ENCODE measurements around the gene ITPR3.
A peak's percentile ranks its signal among the peaks of the same experiment; 100 is the strongest.

The ITPR3 gene

DNA sequence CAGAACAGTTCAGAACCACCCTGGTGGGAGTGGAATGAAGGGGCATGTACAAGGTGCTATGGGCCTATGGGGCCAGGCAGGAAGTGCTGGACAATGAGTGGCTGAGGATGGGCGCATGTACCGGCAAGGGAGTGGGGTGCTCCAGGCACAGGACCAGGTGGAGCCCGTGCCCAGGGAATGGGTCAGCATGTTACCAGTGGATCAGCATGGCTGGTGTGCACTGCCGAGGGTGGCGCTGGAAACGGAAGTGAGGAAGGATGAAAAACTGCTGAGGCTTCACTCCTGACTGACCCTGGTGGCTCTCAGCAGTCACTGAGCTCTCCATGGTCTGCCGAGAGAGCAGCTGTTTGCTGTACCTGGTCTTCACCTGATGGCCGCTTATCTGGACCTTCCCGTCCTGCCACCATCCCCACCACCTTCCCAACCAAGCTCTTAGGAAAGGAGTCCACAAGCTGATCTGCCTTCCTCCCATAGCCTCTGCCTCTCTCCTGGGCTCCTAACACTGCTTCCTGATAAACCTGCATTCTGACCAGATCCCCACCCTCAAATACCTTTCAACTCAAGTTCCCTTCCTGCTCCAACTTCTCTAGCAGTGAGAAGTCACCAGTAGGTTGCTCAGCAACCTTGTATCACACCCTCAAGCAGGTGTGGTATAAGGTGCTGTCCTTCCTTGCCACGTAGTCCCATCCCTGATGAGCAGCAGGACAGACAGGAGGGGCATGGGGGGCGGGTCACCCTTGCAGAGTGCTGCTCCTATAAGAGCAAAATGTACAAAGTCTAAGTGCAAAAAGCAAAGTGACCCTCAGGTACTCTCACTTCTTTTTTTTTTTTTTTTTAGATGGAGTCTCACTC, 83.3 kb downstream of the ITPR3 start:
- DNase-seq: no peak

DNA sequence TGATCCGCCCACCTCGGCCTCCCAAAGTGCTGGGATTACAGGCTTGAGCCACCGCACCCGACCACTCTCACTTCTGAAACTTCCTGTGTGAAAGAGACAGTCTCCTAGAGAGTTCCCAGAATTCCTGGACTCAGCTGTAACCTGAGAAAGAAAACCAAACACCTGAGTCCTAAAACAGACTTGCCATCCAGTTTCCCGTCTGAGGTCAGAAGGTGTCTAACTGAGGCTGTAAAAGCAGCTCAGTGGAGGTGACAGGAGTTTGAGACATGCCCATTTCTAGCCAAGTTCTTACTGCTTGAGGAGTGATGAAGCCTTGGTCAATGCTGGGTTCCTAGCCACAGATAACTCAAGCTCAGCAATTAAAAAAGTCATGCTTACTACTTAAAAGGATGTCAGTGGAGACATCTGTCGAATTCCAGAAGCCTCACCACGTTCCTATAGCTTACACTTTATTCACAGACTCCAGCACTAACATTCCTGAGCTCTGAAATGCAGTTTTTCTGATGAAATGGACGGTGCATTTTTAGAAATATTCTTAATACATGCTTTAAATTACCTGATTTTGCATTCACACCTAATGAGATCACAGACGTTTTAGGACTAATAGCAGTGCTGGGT, 84.3 kb downstream of the ITPR3 start:
- no peak for DNase-seq

DNA sequence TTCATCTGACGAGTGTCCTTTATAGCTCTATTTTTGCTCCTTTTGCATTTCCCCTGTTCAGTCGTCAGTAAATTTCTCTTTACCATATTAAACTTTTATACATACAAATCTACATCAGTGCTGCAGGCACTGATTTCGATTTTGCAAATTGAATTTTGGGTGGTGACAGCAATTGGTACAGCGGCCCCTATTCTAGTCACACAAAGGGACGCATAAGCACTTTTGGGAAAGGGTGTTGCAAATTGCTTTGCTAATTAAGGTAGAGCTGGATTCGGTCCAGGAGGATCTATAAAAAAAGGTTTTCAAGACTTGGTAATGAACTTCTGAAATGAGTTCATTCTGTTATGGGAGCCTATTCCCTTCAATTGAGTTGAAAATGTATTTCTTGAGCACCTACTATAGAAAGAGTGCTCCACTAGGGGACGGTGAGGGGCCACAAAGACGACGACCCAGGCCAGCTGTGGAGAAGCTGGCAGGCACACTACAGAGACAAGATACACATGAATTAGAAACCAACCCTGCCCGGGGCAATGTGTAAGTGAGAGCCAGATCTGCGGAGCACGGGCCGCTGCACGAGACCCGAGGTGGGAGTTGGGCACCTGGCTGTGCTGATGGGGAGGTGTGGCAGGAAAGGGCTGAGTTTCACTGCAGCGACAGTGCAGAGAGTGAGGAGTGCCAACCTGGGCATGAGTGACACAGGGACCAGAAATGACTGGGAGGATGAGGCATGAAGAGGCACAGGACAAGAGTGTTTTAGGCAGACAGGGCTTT, 85.0 kb downstream of the ITPR3 start:
- no peak for DNase-seq

DNA sequence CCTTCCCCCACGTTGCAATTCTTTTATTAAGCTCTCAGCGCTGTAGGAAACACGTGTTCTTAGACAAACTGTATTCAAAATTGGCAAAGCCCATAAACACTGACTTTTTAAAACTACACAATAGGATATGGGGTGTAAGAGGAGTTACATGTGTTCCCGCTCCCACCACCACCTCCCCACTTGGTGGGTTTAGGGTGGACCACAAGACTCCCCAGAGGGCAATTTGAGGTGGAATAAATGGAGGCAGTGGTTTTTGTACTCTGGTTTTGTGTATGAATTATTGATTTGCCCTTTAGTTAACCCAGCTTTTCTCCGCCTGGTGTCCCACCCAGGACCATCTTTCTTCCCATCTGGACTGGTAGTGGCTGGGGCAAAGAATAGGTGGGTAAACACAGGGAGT, 86.6 kb downstream of the ITPR3 start:
- DNase-seq: no peak

DNA sequence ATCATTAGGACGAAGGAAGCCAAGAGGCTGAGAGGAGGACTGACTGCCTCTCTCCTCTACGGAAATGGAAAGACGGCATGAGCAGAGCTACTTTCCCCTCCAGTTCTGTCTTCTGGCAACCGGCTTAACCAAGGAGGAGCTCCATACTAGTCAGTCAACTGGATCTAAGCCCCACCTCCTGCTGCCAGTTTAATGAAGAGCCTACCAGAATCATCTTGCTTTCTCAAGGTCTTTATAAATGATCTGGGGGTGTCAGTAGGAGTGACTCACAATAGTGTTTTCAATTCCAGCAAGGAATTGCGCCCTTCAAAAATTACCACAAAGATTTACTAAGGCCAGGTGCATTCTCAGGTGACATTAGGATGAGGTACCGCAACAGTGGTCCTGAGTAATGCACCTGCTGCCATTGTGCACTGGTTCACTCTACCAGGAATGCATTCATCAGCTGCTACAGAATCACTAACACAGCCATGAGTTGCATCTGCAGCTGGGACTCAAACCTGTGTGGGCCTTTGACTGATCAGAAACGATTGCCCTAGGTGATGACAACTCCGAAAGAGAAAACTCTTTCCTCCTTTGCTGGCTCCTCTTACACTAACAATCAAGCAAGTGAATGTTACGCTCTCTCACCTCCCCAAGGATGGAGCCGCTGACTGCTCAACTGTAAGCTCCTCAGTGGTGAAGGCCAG, 87.5 kb downstream of the ITPR3 start:
- no peak for DNase-seq

DNA sequence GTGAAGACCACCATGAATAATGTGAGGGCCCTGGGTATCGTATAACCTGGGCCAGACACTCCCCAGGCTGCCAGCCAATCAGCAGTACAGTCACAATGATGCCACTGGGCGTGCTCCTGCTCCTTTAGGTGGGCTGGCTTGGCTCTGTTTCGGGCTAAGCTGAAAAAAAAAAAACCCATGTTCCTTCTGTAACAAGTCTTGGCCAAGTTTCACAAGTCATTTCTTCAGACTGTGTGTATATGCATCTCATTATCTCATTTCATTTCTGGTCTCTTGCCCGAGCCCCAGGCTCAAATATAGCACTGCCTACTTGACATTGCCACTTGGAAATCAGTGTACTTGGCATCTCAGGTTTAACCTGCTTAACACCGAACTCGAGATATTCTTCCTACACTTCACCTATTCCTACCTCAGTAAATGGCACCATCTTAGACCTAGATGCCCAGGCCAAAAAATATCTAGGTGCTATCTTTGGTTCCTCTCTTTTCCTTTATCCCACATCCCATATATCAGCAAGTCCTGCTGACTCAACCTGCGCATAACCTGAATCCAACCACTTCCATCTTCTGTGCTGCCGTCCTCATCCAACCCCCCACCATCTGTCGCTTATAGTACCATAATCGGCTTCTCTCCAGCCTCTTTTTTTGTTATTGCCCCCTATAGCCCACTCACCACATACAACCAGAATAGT, 88.6 kb downstream of the ITPR3 start:
- no peak for DNase-seq

DNA sequence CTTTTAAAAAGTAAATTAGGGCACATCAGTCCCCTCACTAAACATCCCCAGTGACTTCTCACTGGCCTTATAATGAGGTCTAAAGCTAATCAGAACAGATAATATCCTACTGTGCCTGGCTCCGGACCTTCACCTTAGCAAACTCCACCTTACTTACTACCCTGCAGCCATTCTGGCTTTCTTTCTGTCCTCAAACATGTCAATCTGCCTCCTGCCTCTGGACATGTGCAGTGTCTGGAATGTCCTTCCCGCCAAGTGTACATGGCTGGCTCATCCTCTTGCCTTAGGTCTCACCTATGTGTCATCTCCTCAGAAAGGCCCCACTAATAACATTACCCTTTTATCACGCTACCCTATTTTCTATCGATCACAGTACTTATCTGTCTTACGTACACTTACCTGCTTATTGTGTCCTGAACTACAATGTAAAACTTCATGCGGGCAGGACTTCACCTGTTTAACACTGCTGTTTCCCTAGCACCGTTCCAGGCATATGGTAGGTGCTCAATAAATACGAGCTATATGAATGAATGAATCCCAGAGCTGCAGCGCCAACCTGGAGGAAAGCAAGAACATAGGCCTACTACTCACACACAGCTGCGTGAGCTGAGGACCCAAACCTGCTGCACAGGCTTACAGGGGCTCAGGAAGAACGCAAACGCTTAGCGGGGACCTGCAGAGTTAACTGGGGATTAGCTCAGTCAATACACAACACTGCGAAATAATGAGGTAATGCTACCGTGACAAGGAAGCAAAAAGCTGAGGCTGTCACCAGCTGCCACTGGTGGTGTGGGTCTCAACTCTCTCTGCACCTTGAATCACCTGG, 89.4 kb downstream of the ITPR3 start:
- no peak for DNase-seq

DNA sequence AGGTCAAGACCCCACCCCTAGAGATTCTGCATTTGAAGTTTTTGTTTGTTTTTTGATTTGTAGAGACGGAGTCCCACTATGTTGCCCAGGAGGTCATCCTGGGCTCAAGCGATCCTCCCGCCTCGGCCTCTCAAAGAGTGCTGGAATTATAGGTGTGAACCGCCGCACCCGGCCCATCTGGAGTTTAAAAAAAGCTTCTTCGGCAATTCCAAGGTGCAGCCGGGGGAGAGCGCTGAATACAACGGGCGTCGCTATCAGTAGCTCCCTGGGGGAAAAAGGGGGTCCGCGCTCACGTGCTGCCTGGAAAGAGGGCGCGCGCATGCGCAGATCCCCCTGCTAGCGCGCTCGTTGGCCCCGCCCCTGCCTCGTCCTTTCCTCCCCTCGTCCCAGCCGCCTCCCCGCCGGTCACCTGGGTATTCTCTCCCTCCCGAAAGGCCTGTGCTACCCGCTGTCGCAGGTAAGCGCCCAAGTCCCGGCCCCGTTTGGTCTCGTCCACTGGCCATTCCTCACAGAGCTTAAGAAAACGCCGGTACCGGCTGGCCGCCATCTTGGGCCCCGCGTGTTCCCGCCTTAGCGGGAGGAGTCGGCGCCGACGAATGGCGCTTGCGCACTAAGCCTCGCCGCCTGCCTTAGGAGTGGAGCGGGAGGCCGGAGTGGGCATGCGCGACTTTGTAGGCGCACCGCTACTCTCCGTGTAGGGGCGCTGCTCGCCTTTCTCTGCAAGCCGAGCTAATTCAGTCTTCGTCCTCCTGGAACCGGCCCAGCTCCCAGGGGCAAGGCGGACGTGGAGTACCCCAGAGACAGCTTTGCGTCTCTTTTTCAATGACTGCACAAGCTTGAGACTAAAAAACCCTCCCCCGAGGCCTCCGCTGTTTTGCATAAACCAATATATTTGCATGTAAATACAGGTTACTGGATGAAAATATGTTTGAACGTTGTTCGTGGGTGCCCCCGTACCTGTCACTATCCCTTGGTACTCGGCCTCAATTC, 90.3 kb downstream of the ITPR3 start, which contains the start of gene UQCC2:
TSS of gene UQCC2 (minus strand) at position 561 of the 990 bp plus-strand sequence. CDS start at position 547, 14 bp downstream.
- DNase-seq: peak; percentile 96

DNA sequence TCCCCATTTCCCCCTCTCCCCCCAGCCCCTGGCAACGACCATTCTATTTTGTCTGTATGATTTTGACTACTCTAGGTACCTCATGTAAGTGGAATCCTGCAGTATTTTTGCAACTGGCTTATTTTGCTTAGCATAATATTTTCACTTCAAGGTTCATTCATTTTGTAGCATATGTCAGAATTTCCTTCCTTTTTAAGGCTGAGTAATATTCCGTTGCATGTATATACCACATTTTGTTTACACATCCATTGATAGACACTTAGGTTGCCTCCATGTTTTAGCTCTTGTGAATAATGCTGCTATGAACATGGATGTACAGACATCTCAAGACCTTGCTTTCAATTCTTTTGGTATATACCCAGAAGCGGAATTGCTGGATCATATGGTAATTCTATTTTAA, 91.8 kb downstream of the ITPR3 start:
- no peak for DNase-seq

DNA sequence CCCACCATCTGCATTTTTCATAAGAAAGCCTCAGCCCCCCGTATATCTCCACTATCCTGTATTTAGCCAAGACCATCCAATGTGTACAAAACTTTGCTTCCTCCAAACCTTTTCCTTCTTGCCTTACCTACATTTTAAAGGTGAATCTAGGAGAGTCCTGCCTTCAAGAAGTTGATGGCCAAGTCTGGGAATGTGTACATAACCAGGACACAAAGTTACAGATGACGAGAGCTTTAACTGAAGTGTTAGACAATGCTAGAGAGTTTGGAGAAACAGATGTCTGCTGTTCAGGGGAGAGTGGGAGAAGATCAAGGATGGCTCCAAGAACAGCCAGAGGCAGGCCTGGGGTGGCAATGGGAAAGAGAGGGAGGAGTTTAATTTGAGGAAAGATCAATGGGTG, 92.7 kb downstream of the ITPR3 start:
- no peak for DNase-seq

DNA sequence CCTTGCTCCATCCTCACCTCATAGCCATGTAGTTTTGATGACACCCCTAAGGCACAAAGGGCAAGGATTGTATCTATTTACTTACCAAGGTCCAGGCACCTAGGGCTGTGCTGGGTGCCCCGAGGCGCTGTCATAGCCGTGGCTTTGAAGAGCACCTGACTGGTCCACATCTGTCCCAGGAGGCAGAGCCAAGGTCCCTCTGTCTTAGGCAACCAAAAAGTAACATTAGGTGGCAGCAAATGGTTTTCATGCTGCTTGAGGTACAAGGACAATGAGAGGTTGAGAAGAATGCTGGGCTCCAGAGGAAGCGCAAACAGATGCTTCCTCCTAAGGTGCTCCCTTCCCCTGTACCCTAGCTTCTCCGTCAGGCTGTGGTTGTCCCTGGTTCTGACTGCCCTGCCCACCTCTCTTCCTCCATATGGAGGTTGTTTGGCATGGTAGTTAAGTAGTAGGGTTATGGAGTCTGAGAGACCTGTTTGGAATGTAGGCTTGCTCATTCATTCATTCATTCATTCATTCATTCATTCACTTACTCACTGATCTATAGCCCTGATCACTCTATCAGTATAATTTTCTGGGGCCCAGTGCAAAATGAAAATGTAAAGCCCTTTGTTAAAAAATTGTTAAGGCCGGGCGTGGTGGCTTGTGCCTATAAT, 93.4 kb downstream of the ITPR3 start:
- peak; percentile 47 for DNase-seq

DNA sequence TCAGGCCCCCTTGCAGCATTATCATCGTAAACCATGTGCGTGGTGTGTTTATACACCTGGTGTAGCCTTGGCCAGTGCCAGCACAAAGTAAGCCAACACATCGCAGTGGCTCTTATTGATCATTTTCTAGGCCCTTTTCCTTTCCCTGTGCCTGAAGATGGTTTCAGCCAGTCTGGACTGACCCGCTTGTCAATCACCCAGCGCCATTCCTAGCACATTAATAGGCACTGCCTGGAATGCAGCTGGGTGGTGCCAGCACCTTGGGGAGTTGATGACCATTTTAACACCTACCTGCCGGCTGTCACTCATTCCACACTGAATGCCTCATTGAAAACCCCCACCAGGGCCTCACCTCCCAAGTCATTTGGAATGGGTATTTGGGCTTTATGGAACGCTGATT, 95.3 kb downstream of the ITPR3 start:
- no peak for DNase-seq

DNA sequence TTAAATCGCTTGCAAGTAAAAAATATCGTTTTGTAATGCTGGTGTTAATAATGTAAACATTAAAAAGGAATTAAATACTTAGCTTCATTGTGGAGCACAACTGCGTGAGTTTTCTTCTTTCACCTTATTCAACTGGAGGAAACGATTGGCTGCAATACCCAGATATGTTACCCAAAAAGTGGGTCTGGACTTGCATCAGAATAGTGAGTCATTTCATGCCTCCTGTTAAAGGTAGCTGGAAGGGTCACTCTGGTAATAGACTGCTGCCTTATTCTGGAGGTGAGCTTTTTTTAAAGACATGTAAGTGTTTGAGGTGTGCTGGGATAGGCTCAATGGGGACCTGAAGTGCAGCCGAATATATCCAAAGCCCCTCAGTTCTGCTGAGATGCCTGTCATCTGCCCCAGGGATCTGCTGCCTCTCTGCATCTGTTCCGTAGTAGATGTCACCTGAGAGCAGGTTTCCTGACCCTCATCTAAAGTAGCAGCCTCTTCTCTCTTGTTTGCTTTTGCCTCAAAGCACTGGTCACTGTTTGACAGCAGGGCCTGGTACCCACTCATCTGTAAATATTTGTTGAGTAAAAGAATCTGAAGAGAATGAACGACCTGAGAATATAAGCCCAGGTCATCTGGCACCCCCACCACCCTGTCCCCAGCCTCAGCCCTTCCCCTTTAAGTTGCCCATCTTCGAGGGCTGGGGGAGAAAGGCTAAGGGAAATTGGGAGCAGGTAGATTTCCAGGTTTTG, 95.9 kb downstream of the ITPR3 start:
- no peak for DNase-seq

DNA sequence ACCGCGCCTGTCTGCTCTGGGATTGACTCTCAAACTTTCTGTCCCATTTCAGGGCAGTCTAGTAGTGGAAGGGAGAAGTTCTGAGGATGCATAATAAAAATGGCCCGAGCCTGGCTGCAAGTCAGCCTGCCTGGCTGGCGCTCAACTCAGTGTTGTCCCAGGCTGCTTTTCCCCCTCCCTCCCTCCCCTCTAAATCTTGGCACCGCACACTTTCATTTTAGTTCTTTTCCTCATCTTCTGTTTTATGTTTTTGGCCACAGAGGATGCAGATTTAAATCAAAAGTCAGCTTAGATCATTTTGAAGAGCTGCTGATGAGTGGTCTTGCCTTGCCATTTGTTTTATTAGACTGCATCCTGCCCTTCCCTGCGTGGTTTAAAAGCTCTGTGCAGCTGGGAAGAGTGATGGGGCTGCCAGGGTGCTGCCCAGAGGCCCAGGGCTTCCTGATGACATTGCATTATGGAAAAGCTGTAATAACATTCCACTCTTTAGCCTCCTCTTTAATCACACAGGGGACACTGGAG, 96.9 kb downstream of the ITPR3 start:
- no peak for DNase-seq

DNA sequence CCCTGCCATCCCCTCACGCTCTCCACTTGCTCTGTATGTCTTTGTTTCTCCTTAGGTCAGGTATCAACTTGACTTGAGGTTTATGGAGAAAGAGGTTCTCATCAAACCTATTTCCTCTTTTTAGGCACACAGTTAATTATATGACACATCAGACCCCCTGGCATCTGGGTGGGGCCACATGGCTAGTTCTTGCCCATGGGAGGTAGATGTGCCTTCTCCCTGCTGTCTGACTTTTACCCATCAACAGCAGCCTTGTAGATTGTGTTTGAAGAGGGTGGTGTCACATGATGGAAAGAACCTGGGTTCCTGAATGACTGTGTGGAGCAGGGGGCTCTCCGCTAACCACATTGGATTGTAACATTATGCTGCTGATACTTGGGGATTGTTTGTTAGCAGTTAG, 97.6 kb downstream of the ITPR3 start:
- DNase-seq: no peak

DNA sequence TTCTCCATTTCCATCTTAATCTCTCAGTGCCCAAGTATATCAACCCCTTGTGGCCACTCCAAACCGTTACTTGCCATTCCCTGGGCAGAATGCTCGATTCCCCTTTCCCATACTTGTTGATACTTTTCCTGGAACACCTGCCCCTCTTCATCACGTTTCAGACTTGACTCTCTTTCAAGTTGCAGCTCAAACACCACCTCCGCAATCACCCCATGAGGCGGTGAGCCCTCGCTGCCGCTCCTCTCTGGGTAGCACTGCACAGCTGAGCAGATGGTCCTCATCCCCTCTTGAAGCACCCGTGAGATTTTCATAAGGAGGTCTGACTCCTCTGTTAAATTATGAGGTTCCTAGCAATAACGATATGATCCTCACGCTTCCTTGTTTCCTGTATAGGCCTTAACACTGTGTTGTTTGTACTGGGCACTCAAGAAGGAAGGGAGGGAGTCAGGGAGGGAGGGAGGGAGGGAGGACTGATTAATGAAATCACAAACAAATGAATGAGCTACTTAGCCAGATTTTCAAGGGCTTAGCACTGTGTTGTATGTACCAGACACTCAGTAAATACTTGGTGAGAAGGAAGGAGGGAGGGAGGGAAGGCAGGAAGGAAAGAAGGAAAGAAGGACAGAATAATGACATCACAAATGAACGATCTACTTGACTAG, 98.3 kb downstream of the ITPR3 start:
- DNase-seq: no peak

DNA sequence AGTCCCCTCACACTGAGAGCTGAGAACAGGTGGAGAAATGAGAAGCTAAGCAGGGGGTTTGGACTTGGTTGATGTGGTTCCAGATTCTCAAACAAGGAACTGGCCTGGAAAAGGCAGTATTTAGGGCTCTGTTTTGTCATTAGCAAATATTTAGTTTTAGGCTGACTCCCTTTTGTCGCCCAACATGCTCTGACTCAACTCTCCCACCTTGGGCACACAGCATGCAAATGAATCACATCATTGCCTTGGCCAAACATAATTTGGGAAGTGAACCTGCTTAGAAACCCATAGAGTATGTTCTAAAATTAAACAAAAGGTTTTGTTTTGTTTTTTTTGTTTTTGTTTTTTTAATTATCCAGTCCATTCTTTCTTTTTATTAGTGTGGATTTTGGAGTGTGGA, 99.9 kb downstream of the ITPR3 start:
- no peak for DNase-seq

DNA sequence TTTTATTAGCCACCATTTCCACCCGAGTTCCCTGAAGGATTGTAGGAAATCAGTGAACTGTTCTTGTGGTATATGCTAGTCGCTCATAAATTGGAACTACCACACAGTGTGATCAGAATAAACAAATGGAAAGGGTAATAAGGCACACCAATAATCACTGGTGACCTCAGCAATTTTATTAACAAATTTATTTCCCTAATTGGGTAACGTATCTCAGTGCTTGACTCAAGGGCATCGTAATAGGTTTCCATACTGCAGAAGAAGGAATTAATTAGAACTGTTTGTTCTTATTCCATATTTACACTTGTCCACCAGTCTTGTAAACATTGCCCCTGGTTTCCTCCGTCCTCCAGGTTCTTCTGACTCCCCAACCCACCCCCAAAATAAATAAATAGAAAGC, 100.4 kb downstream of the ITPR3 start:
- no peak for DNase-seq
